Measurements from ENCODE around the gene CFAP161.

The CFAP161 gene, protein sequence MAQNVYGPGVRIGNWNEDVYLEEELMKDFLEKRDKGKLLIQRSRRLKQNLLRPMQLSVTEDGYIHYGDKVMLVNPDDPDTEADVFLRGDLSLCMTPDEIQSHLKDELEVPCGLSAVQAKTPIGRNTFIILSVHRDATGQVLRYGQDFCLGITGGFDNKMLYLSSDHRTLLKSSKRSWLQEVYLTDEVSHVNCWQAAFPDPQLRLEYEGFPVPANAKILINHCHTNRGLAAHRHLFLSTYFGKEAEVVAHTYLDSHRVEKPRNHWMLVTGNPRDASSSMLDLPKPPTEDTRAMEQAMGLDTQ

DNA sequence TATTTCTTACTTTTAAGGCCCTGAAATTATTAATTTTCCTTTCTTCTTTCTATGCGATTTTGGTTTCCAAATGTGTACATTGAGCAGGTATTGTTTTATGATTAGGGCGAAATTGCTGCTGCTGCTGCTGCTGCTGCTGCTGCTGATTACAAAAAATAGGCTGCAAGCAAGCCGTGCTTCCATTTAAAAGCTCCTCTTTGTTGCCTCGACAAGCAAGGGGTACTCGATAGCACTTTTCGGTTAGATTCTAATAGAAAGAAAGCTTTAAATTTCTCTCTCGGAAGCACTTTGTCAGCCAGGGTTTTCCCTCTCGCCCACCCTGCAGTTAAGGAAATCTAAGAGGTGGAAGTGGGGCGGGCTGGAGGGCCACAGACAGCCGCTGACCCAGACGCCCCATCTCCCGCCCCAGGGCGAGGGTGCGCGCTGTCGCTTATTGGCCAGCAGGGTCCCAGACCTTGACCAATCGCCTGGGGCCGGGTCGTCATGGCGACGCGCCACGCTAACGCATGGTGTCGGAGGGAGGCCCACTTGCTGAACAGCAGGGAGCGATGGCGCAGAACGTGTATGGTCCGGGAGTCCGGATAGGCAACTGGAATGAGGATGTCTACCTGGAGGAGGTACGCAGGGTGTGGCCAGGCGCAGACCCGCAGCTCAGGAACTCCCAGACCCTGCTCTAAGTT lies at the start of gene CFAP161:
CFAP161 (plus strand) TSS at position 489 of the 680 bp plus-strand sequence; CDS start at position 549, 60 bp downstream.
- peak within 1 kb of the TSS; percentile 49 for H3K4me3 ChIP-seq (replicated peaks; ENCODE audit: low read depth, low read length)
- TF ChIP-seq, protein P1, sequence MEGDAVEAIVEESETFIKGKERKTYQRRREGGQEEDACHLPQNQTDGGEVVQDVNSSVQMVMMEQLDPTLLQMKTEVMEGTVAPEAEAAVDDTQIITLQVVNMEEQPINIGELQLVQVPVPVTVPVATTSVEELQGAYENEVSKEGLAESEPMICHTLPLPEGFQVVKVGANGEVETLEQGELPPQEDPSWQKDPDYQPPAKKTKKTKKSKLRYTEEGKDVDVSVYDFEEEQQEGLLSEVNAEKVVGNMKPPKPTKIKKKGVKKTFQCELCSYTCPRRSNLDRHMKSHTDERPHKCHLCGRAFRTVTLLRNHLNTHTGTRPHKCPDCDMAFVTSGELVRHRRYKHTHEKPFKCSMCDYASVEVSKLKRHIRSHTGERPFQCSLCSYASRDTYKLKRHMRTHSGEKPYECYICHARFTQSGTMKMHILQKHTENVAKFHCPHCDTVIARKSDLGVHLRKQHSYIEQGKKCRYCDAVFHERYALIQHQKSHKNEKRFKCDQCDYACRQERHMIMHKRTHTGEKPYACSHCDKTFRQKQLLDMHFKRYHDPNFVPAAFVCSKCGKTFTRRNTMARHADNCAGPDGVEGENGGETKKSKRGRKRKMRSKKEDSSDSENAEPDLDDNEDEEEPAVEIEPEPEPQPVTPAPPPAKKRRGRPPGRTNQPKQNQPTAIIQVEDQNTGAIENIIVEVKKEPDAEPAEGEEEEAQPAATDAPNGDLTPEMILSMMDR (IDR thresholded peaks at IDR 0.05; ENCODE audit: low read length, missing control alignments): no peak
- peak; percentile 73 for DNase-seq (ENCODE audit: low read depth)

DNA sequence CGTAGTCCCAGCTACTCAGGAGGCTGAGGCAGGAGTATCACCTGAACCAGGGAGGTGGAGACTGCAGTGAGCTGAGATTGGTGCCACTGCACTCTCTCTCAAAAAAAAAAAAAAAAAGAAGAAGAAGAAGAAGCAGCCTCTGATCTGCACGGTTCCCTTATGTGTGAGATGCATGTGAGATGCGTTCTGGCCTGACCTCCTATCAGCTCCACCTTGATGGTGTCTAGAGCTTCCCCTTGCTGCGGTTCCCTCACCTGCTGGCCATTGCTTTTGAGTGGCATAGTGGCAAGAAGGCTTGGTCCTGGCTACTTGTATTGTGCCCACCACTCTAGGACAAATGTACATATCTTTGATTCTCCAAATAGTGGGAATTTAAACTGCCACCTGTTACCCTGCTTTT lies 49.4 kb upstream of the CFAP161 start:
- TF ChIP-seq, protein P1 (IDR thresholded peaks at IDR 0.05; ENCODE audit: low read length, missing control alignments): no peak
- DNase-seq (ENCODE audit: low read depth): no peak
- no peak overlapping the region for H3K4me3 ChIP-seq (replicated peaks; ENCODE audit: low read depth, low read length)

DNA sequence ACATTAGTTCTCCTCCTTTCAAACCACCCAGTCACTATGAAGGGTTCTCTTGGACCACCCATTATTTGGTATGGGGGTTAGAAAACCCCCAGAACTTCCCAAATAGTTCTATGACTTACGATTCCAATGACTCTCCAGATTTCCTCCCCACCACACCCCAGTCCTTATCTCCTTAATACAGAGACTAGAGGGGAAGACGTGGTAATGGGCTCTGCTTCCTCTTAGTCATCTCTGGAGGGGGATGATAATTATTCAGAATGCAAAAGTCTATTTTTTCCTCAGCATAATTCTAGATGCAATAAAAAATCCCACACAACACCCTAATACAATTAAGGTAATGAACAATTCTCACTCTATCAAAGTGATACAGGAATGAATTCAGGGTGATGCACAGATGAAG lies 48.9 kb upstream of the CFAP161 start:
- DNase-seq (ENCODE audit: low read depth): no peak
- TF ChIP-seq, protein P1 (IDR thresholded peaks at IDR 0.05; ENCODE audit: low read length, missing control alignments): no peak
- no peak overlapping the region for H3K4me3 ChIP-seq (replicated peaks; ENCODE audit: low read depth, low read length)

DNA sequence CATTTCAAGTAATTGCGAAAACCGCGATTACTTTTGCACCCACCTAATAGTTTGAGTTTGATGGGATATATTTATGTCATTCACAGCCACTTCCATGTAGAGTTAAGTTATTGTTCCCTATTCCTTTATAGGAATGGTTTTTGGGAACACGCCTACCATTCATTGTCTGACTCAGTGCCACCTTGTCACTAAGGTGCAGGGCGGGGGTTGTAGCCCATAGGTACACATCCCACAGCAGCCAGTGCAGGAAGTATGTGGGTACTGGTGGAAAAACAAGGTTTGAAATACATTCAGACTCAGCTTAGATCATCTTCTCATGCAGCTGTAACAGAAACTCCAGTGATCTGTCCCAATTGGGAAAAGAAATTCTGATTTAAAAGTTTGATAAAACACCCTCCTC lies 48.2 kb upstream of the CFAP161 start:
- no peak overlapping the region for H3K4me3 ChIP-seq (replicated peaks; ENCODE audit: low read depth, low read length)
- TF ChIP-seq, protein P1 (IDR thresholded peaks at IDR 0.05; ENCODE audit: low read length, missing control alignments): no peak
- no peak for DNase-seq (ENCODE audit: low read depth)

DNA sequence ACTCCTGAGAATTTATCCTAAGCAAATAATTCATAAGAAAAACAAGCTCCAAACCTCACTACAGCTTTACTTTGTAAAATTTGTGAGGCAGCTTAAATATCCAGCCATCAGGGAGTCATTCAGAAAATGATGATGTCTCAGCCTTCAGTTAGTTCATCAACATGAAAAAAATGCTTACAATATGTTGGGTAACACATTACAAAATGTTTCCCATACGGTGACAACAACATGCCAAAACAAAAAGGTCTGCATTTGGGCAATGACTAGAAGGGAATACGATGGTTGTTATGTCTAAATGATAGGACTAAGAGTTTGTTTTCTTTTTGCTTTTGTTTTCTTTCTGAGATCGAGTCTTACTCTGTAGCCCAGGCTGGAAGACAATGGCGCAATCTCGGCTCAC lies 47.0 kb upstream of the CFAP161 start:
- H3K4me3 ChIP-seq (replicated peaks; ENCODE audit: low read depth, low read length): no peak overlapping the region
- peak; percentile 25 for DNase-seq (ENCODE audit: low read depth)
- TF ChIP-seq, protein P1 (IDR thresholded peaks at IDR 0.05; ENCODE audit: low read length, missing control alignments): no peak

DNA sequence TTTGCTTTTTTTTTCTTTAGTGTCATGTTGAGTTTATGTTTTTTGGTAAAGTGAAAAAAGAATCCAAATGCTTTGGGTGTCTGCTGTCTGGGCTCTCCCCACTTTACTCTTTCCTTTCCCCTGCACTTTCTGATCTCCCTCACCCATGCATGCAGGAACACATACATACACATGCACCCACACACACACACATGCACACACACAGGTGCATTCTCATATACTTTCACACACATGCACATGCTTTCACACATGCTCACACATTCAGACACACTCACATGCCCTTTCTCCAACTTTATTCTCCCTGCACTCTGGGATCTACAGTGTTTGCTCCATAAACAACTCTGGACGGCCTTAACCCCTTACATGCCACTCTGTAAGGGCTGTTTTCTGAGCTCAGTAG lies 46.4 kb upstream of the CFAP161 start:
- no peak for DNase-seq (ENCODE audit: low read depth)
- TF ChIP-seq, protein P1 (IDR thresholded peaks at IDR 0.05; ENCODE audit: low read length, missing control alignments): no peak
- no peak overlapping the region for H3K4me3 ChIP-seq (replicated peaks; ENCODE audit: low read depth, low read length)
